CD4-positive, alpha-beta T cell treated with Interleukin-4 for 1 hour (primary cell): ENCODE measurements around the gene HYI.
"Not testable (repeated sequence)": the region's sequence is repeated elsewhere in the genome, so short reads cannot be mapped to it uniquely, and the experiment has no call there.

Experiments used
- DNase-seq, 2 donors: peaks; one replicate each; pipeline ENCODE4 v3.0.0-alpha.2; 2020 to 2022

HYI gene

GRCh38 chr1:43464681-43465504, 11.2 kb upstream of the HYI start:
- no peak for DNase-seq

- DNase-seq = no peak
These were observed 9.7 kb upstream of the HYI start for GRCh38 chr1:43463479-43463878.

DNA sequence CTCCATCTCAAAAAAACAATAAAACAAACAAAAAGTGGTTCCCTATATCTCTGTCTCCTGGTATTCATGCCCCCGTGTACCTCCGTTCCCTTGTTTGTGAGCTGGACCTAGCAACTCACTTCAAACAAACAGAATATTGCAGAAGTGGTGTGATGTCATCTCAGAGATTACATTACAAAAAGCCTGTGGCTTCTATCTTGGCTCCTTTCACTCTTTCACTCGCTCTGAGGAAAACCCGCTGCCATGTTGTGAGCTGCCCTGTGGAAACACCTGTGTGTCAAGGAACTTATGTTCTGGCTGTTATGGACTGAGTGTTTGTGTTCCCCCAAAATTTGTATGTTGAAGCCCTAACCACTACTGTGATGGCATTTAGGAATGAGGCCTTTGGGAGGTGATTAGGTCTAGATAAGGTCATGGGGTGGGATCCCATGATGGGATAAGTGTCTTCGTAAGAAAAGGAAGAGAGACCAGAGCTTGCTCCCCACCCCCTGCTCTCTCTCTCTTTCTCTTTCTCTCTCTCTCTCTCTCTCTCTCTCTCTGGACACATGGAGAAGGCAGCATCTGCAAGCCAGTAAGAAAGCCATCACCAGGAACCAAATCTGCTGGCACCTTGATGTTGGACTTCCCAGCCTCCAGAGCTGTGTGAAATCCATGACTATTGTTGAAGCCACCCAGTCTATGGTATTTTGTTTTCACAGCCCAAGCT, 7.4 kb upstream of the HYI start:
- DNase-seq = no peak

DNA sequence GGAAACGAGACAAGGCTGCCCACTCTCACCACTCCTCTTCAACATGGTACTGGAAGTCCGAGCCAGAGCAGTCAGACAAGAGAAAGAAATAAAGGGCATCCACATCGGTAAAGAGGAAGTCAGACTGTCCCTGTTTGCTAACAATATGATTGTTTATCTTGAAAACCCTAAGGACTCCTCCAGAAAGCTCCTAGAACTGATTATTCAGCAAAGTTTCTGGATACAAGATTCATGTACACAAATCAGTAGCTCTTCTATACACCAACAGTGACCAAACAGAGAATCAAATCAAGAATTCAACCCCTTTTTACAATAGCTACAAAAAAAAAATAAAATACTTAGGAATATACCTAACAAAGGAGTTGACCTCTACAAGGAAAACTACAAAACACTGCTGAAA, 4.6 kb upstream of the HYI start:
- not testable (repeated sequence) for DNase-seq

- DNase-seq = no peak
These were observed 1.6 kb upstream of the HYI start for GRCh38 chr1:43455213-43455889.

GRCh38 chr1:43454270-43455011, 710 bp upstream of the HYI start:
- DNase-seq = peak; percentile 73 to 79

GRCh38 chr1:43452789-43453441, 816 bp downstream of the HYI start:
- DNase-seq = no peak

- no peak for DNase-seq
These were observed 1.8 kb downstream of the HYI start for GRCh38 chr1:43451701-43452532.

- DNase-seq = no peak
These were observed 2.6 kb downstream of the HYI start for GRCh38 chr1:43451157-43451591.

GRCh38 chr1:43450251-43450941, 3.3 kb downstream of the HYI start:
- DNase-seq = no peak

GRCh38 chr1:43449708-43450069, 4.0 kb downstream of the HYI start:
- DNase-seq = no peak

- no peak for DNase-seq
These were observed 4.6 kb downstream of the HYI start for GRCh38 chr1:43448955-43449707.

GRCh38 chr1:43447891-43448708, 5.6 kb downstream of the HYI start:
- DNase-seq = no peak

GRCh38 chr1:43446881-43447835, 6.6 kb downstream of the HYI start:
- DNase-seq = no peak

DNA sequence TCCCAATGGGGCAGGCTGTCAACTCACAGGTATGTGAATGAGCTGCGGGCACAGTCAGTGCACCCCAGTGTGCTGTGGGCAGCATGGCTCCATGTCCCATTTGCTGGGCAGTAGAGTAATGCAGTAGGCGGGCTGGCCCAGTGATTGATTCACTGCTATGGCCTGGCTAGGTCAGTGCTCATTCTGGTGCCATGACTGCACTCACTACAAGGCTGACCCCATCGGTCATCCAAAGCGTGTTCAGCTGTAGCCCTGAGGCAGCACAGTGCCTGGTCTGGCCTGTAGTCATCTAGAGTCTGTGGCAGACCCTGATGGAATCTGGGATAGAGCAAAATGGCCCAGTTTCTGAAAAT, 7.4 kb downstream of the HYI start:
- DNase-seq = peak in 1 of 2 donors; percentile 9

- peak in 1 of 2 donors; percentile 5 for DNase-seq
These were observed 7.9 kb downstream of the HYI start for GRCh38 chr1:43445606-43446387.

DNA sequence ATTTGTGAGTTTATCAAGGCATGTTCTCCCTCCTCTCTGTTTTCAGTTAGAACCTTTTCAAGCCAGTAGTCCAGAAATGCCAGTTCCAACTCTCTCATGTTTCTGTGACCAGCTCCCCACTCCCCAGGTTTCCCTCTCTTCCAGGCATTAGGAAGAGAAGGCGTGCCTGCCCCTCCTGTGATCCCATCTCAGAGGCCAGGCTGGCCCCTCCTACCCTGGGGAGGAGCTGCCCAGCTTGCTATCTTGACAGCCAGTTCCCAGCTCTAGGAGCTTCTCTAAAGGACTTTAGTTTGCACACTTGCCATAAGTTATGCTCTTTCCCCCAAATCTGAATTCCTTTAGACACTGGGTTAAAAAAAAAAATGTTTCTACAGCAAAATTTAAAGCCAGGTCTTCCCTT, 8.9 kb downstream of the HYI start:
- peak in 1 of 2 donors; percentile 2 for DNase-seq
